OCI-LY1 (cell line): Measurements from ENCODE around the gene GUCY1A2.

ENCODE experiments used
- H2AFZ ChIP-seq: fragments of 200-600 bp; sonication (generic), shearing (Covaris generic); 2 replicates; pipeline ENCODE4 v1.6.0; 2014; ENCODE audit warnings: antibody characterized with exemption, mild to moderate bottlenecking, low read length
- H3F3A ChIP-seq: fragments of 200-600 bp; sonication (generic), shearing (Covaris generic); 2 replicates; pipeline ENCODE4 v1.6.0; 2014; ENCODE audit warnings: mild to moderate bottlenecking, antibody characterized with exemption, low read length, moderate library complexity; ENCODE audit not compliant: insufficient read depth
- H3K27ac ChIP-seq: fragments of 200-600 bp; sonication (generic); 2 replicates; pipeline ENCODE4 v1.5.1; 2014; ENCODE audit warnings: low read length, mixed run types, mild to moderate bottlenecking, low read depth; ENCODE audit not compliant: poor library complexity, severe bottlenecking
- H3K27me3 ChIP-seq: fragments of 200-600 bp; sonication (generic); 2 replicates; pipeline ENCODE4 v1.6.0; 2014; ENCODE audit warnings: antibody characterized with exemption, mild to moderate bottlenecking, low read length, moderate library complexity; ENCODE audit not compliant: insufficient read depth
- H3K36me3 ChIP-seq: fragments of 200-600 bp; sonication (generic); 2 replicates; pipeline ENCODE4 v1.6.1; 2014; ENCODE audit warnings: mild to moderate bottlenecking, antibody characterized with exemption, low read length, moderate library complexity, mixed read lengths; ENCODE audit not compliant: insufficient read depth
- H3K4me1 ChIP-seq: fragments of 200-600 bp; sonication (generic); 2 replicates; pipeline ENCODE4 v1.5.1; 2014; ENCODE audit warnings: mild to moderate bottlenecking, low read length, moderate library complexity; ENCODE audit not compliant: insufficient read depth, severe bottlenecking
- H3K4me2 ChIP-seq: fragments of 200-600 bp; sonication (generic), shearing (Covaris generic); 2 replicates; pipeline ENCODE4 v1.6.1; 2014; ENCODE audit warnings: low read length
- H3K4me3 ChIP-seq: fragments of 200-600 bp; sonication (generic); 2 replicates; pipeline ENCODE4 v1.5.1; 2014; ENCODE audit warnings: low read length, low read depth, mild to moderate bottlenecking, mixed read lengths; ENCODE audit not compliant: poor library complexity, severe bottlenecking
- H3K79me2 ChIP-seq: fragments of 200-600 bp; shearing (Covaris generic); 2 replicates; pipeline ENCODE4 v1.6.1; 2016; ENCODE audit warnings: mixed run types, low read length, mixed read lengths; ENCODE audit not compliant: insufficient read depth
- H3K9ac ChIP-seq: fragments of 200-600 bp; sonication (generic), shearing (Covaris generic); 2 replicates; pipeline ENCODE4 v1.6.1; 2014; ENCODE audit warnings: mild to moderate bottlenecking, low read length, mixed read lengths
- H3K9me2 ChIP-seq: fragments of 200-600 bp; sonication (generic), shearing (Covaris generic); 2 replicates; pipeline ENCODE4 v1.6.1; 2014; ENCODE audit warnings: low read depth, mild to moderate bottlenecking, low read length, mixed read lengths
- H3K9me3 ChIP-seq: fragments of 200-600 bp; shearing (Covaris generic); 2 replicates; pipeline ENCODE4 v1.6.1; 2014; ENCODE audit warnings: low read length, mixed read lengths
- H4K20me1 ChIP-seq: fragments of 200-600 bp; sonication (generic), shearing (Covaris generic); 2 replicates; pipeline ENCODE4 v1.6.0; 2016; ENCODE audit warnings: mild to moderate bottlenecking, low read length; ENCODE audit not compliant: insufficient read depth
- CTCF ChIP-seq: fragments of 200-600 bp; sonication (generic), shearing (Covaris generic); IDR thresholded peaks from 2 replicates; pipeline ENCODE4 v1.5.1; 2017; ENCODE audit warnings: mild to moderate bottlenecking, antibody characterized with exemption, low read length, moderate library complexity, mixed read lengths
- EZH2 ChIP-seq: fragments of 200-600 bp; sonication (generic), shearing (Covaris generic); IDR thresholded peaks from 2 replicates; pipeline ENCODE4 v1.8.0; 2017; ENCODE audit warnings: borderline replicate concordance, mixed run types, mild to moderate bottlenecking, antibody characterized with exemption, low read length, moderate library complexity, mixed read lengths

The GUCY1A2 gene

GRCh38 chr11:106999196-106999595, 19.1 kb downstream of the GUCY1A2 start:
- Histone ChIP-seq H3K27ac (no peak overlapping the region), H3K4me2 (no peak overlapping the region), H4K20me1 (no peaks in the 10 kb centered on the region), H3K4me3 (no peak overlapping the region), H3K9me3 (no peaks in the 10 kb centered on the region), H3K36me3 (no peaks in the 10 kb centered on the region), H3K27me3 (no peaks in the 10 kb centered on the region), H3K9ac (no peak overlapping the region), H2AFZ (no peak overlapping the region), H3K79me2 (no peaks in the 10 kb centered on the region), H3F3A (no peaks in the 10 kb centered on the region), H3K9me2 (no peaks in the 10 kb centered on the region), H3K4me1 (no peaks in the 10 kb centered on the region)
- TF ChIP-seq EZH2 (no peak), CTCF (no peak)

- Histone ChIP-seq H3K27me3 (no peaks in the 10 kb centered on the region), H3K27ac (no peak overlapping the region), H3F3A (no peaks in the 10 kb centered on the region), H4K20me1 (no peaks in the 10 kb centered on the region), H3K4me1 (no peaks in the 10 kb centered on the region), H2AFZ (no peak overlapping the region), H3K9ac (no peak overlapping the region), H3K36me3 (no peaks in the 10 kb centered on the region), H3K9me3 (no peaks in the 10 kb centered on the region), H3K4me2 (no peak overlapping the region), H3K79me2 (no peaks in the 10 kb centered on the region), H3K4me3 (no peak overlapping the region), H3K9me2 (no peaks in the 10 kb centered on the region)
- TF ChIP-seq CTCF (no peak), EZH2 (no peak)
These were observed 19.4 kb downstream of the GUCY1A2 start for GRCh38 chr11:106998916-106999188.

- H3K9ac ChIP-seq: no peak overlapping the region
- H3K36me3 ChIP-seq: no peaks in the 10 kb centered on the region
- no peaks in the 10 kb centered on the region for H3K4me1 ChIP-seq
- H3F3A ChIP-seq: no peaks in the 10 kb centered on the region
- no peak for TF ChIP-seq EZH2
- no peak for TF ChIP-seq CTCF
- H3K9me2 ChIP-seq: no peaks in the 10 kb centered on the region
- no peaks in the 10 kb centered on the region for H3K9me3 ChIP-seq
- H3K4me3 ChIP-seq: no peak overlapping the region
- no peaks in the 10 kb centered on the region for H3K27me3 ChIP-seq
- H3K27ac ChIP-seq: no peak overlapping the region
- no peak overlapping the region for H3K4me2 ChIP-seq
- H3K79me2 ChIP-seq: no peaks in the 10 kb centered on the region
- no peak overlapping the region for H2AFZ ChIP-seq
- no peaks in the 10 kb centered on the region for H4K20me1 ChIP-seq
These were observed 20.0 kb downstream of the GUCY1A2 start for GRCh38 chr11:106998116-106998915.
